ENCODE data around the gene BRD4.

BRD4 gene

GRCh38 chr19:15379083-15379998 lies 47.0 kb upstream of the BRD4 start, which contains the start of gene AKAP8:
Gene AKAP8 (minus strand): TSS chr19:15379787. CDS start chr19:15379731, 56 bp downstream.
- Histone ChIP-seq H3K27me3 (ENCODE audit: insufficient read depth, low read length, poor library complexity) (no peaks in the 10 kb centered on the region), H4K20me1 (ENCODE audit: insufficient read depth, low read length) (peaks cover 38% of the 10 kb centered on the region), H3K9ac (ENCODE audit: low read depth, low read length) (peak within 1 kb of the TSS; percentile 93), H3K4me1 (ENCODE audit: insufficient read depth, low read length) (peaks cover 45% of the 10 kb centered on the region), H2AFZ (ENCODE audit: low read depth, low read length) (peak within 1 kb of the TSS; percentile 98), H3K4me2 (ENCODE audit: insufficient read depth, low read length) (peak within 1 kb of the TSS; percentile 80), H3K27ac (ENCODE audit: low read length) (peak within 1 kb of the TSS; percentile 100), H3K79me2 (ENCODE audit: insufficient read depth, low read length) (peaks cover 64% of the 10 kb centered on the region), H3K36me3 (ENCODE audit: insufficient read depth, low read length) (peaks cover 21% of the 10 kb centered on the region), H3K9me3 (ENCODE audit: insufficient read depth, low read length, severe bottlenecking) (no peaks in the 10 kb centered on the region), H3K4me3 (ENCODE audit: low read depth in 1 of 2, low read length in 2 of 2) (peak within 1 kb of the TSS; percentile 99)
- ATAC-seq (ENCODE audit: insufficient read depth, low read depth) = peak; percentile 84
- DNase-seq = peak; percentile 99
- TF ChIP-seq, protein P1, sequence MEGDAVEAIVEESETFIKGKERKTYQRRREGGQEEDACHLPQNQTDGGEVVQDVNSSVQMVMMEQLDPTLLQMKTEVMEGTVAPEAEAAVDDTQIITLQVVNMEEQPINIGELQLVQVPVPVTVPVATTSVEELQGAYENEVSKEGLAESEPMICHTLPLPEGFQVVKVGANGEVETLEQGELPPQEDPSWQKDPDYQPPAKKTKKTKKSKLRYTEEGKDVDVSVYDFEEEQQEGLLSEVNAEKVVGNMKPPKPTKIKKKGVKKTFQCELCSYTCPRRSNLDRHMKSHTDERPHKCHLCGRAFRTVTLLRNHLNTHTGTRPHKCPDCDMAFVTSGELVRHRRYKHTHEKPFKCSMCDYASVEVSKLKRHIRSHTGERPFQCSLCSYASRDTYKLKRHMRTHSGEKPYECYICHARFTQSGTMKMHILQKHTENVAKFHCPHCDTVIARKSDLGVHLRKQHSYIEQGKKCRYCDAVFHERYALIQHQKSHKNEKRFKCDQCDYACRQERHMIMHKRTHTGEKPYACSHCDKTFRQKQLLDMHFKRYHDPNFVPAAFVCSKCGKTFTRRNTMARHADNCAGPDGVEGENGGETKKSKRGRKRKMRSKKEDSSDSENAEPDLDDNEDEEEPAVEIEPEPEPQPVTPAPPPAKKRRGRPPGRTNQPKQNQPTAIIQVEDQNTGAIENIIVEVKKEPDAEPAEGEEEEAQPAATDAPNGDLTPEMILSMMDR (IDR thresholded peaks at IDR 0.05; ENCODE audit: borderline replicate concordance, extremely low read depth, low read length, poor library complexity, severe bottlenecking) = no peak
- no peak for TF ChIP-seq EZH2 (IDR thresholded peaks at IDR 0.05; ENCODE audit: borderline replicate concordance, low read depth, low read length, severe bottlenecking)

- Histone ChIP-seq H3K79me2 (ENCODE audit: insufficient read depth, low read length) (peaks cover 72% of the 10 kb centered on the region), H3K36me3 (ENCODE audit: insufficient read depth, low read length) (peaks cover 29% of the 10 kb centered on the region), H3K9ac (ENCODE audit: low read depth, low read length) (peak overlapping the region; percentile 93), H3K4me1 (ENCODE audit: insufficient read depth, low read length) (peaks cover 45% of the 10 kb centered on the region), H3K27ac (ENCODE audit: low read length) (peak overlapping the region; percentile 100), H4K20me1 (ENCODE audit: insufficient read depth, low read length) (peaks cover 45% of the 10 kb centered on the region), H3K9me3 (ENCODE audit: insufficient read depth, low read length, severe bottlenecking) (no peaks in the 10 kb centered on the region), H3K4me2 (ENCODE audit: insufficient read depth, low read length) (peak overlapping the region; percentile 74), H2AFZ (ENCODE audit: low read depth, low read length) (peak overlapping the region; percentile 98), H3K27me3 (ENCODE audit: insufficient read depth, low read length, poor library complexity) (no peaks in the 10 kb centered on the region), H3K4me3 (ENCODE audit: low read depth in 1 of 2, low read length in 2 of 2) (peak overlapping the region; percentile 99)
- TF ChIP-seq EZH2 (IDR thresholded peaks at IDR 0.05; ENCODE audit: borderline replicate concordance, low read depth, low read length, severe bottlenecking) = no peak
- TF ChIP-seq, protein P1 (IDR thresholded peaks at IDR 0.05; ENCODE audit: borderline replicate concordance, extremely low read depth, low read length, poor library complexity, severe bottlenecking) = no peak
- DNase-seq = peak; percentile 66
- ATAC-seq (ENCODE audit: insufficient read depth, low read depth) = no peak
Measured at GRCh38 chr19:15378534-15379082, 46.3 kb upstream of the BRD4 start.

- Histone ChIP-seq H4K20me1 (ENCODE audit: insufficient read depth, low read length) (peaks cover 72% of the 10 kb centered on the region), H3K27me3 (ENCODE audit: insufficient read depth, low read length, poor library complexity) (no peaks in the 10 kb centered on the region), H3K79me2 (ENCODE audit: insufficient read depth, low read length) (peaks cover 88% of the 10 kb centered on the region), H3K36me3 (ENCODE audit: insufficient read depth, low read length) (peaks cover 55% of the 10 kb centered on the region), H3K4me3 (ENCODE audit: low read depth in 1 of 2, low read length in 2 of 2) (no peak overlapping the region), H3K4me1 (ENCODE audit: insufficient read depth, low read length) (peaks cover 27% of the 10 kb centered on the region), H2AFZ (ENCODE audit: low read depth, low read length) (no peak overlapping the region), H3K9me3 (ENCODE audit: insufficient read depth, low read length, severe bottlenecking) (no peaks in the 10 kb centered on the region), H3K4me2 (ENCODE audit: insufficient read depth, low read length) (peak overlapping the region; percentile 26; the same call in 1 of the 2 replicates), H3K27ac (ENCODE audit: low read length) (no peak overlapping the region; the same call in 1 of the 2 replicates), H3K9ac (ENCODE audit: low read depth, low read length) (no peak overlapping the region)
- ATAC-seq (ENCODE audit: insufficient read depth, low read depth) (no peak), DNase-seq (no peak)
- no peak for TF ChIP-seq EZH2 (IDR thresholded peaks at IDR 0.05; ENCODE audit: borderline replicate concordance, low read depth, low read length, severe bottlenecking)
- TF ChIP-seq, protein P1 (IDR thresholded peaks at IDR 0.05; ENCODE audit: borderline replicate concordance, extremely low read depth, low read length, poor library complexity, severe bottlenecking) = no peak
Measured at GRCh38 chr19:15374796-15375440, 42.6 kb upstream of the BRD4 start.

Data from DND-41 (cell line).